Hematopoietic multipotent progenitor cell treated with erythropoietin and hydrocortisone succinate and interleukin-3 and kit ligand, for 4 days (in vitro differentiated cells): ENCODE results near the gene PLA2G4A.
"Not testable (repeated sequence)": the region's sequence is repeated elsewhere in the genome, so short reads cannot be mapped to it uniquely, and the experiment has no call there.

Experiments
- DNase-seq: peaks from one replicate; pipeline ENCODE4 v3.0.0-alpha.2; 2015

PLA2G4A gene

DNA sequence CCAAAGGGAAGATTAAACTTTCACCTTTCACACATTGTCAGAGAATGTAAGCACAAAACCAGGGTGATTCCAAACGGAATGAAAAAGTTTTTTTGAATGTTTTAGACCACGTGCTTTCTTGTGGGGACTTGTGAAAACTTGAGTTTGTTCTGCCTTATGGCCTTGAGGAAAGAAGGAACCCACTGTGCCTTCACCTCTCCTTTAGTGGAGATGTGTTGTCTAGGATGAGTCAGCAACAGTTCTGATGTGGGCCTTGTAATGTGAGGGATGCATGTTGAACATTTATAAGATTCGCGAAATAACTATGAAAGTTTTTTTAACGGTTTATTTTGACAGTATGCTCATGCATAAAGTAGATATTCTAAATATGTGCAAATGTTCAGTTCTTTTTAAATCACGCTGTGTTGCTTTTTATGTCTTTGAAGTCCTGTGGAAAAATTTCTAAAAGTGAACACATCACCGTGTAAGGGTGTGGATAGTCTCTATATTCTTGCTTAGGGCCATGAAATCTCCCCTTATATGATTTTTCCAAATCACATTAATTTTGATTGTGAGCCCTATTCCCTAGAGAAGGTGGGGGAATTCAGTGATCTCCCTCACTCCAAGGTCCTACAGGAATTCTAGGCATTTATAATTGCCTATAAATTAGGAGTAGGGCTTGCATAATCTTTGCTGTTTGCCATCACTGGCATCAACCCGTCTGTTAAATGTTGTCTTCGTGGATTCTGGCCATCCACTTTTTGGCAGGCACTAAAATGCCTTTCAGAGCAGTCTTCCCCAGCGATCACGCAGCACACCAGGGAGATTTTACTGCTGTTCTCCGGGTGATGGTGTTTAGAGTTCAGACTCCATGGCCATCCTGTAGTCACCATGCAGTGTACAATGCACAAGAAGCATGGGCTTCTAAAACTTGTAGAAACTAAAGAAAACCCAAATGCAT lies 47.4 kb downstream of the PLA2G4A start:
- DNase-seq, result no peak

DNA sequence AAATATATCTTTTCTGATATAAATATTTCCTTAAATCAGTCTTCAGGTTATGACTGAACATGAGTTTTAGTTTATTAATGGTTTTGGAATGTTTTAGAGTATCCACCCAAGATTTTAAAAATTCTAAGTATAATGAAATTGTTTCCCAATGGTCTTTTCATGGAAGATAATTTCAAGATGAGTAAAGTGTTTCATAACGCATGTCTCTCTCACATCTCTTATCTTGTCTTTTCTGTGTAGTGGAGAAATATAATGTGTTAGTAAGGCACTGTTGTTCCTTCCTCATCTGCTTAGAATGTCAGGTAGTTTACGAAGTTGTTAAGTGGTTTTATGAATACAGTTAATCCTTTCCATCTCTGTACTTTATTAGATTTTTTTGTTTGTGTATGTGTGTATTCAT lies 49.6 kb downstream of the PLA2G4A start:
- DNase-seq, result no peak

DNA sequence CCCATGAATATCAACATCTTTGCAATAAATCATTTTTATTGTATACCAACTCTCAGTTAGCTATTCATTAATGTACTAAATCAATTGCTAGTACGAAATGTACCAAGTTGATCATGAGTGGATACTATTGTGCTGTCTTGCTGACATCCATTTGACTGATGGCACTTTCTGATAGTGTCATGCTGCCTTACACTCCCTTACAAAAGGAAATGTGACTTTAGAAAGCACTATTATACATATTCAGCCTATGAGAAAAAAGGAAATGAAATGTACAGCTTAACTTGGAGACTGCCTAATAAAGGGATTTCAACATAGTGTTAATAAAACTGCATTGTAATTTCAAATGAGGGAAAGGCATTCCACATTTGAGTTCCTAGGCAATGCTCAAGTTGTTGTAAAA lies 52.2 kb downstream of the PLA2G4A start:
- no peak for DNase-seq

GRCh38 chr1:186882372-186883134 lies 53.8 kb downstream of the PLA2G4A start:
- no peak for DNase-seq

- DNase-seq, result no peak
Observed at GRCh38 chr1:186884251-186884650, 55.5 kb downstream of the PLA2G4A start.

- DNase-seq, result no peak
Observed at GRCh38 chr1:186887203-186887602, 58.5 kb downstream of the PLA2G4A start.

GRCh38 chr1:186888367-186888766 lies 59.6 kb downstream of the PLA2G4A start:
- DNase-seq, result no peak

GRCh38 chr1:186892936-186893335 lies 64.2 kb downstream of the PLA2G4A start:
- DNase-seq, result no peak

GRCh38 chr1:186894415-186894814 lies 65.7 kb downstream of the PLA2G4A start:
- DNase-seq, result no peak

GRCh38 chr1:186896211-186896610 lies 67.5 kb downstream of the PLA2G4A start:
- peak; percentile 78 for DNase-seq

DNA sequence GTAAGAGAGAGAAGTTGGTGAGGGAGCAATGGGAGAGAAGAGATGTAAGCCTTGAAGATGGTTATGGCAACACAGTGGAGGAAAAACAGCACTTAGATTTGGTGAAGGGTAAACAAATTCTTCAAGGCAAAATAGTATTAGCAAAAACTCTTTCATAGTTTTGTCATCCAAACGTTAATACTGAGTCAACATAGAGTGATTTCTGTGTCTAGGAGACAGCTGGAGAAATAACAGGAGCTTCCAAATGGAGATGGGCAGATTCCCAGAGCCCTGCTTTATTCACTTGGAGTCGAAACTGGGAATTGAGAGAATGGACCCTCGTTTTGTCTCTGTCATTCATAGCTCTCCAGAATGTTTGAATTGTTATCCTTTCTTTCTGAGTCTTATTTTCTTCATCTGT lies 68.3 kb downstream of the PLA2G4A start:
- DNase-seq, result no peak

DNA sequence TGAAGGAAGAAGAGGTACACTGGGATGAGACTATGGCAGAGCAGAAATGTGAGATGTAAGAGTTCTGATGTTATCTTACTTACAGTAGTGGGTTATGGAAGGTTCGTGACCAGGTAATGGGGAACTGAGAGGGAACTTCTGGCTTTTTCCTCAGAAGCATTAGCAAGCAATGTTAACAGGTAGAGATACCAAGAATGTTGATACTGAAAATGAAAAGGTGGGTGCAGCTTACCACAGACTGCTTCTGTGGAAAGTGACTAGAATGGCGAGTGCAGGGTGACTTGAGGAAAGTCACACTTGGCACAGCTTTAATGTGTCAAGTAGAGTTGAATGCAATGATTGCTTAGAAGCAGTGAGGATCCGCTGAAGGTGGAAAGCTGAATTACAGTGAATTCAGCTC lies 70.8 kb downstream of the PLA2G4A start:
- DNase-seq, result no peak

DNA sequence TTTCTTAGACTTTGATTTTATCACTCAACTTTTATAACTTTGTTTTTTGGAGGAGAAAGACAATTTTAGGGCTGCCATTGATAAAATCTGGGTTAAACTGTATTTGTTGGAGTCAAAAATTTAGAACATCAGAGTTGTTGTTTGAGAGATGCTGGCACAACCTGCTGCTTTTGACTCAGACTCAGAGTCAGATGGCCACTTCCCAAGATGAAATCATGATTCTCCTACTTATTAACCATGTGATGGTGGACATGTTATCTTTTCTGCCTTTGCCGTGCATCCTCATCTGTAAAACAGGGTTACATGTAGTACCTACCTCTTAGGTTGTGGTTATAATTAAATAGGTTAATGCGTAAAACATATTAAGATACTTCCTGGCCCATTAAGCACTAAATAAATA lies 71.2 kb downstream of the PLA2G4A start:
- DNase-seq, result no peak

DNA sequence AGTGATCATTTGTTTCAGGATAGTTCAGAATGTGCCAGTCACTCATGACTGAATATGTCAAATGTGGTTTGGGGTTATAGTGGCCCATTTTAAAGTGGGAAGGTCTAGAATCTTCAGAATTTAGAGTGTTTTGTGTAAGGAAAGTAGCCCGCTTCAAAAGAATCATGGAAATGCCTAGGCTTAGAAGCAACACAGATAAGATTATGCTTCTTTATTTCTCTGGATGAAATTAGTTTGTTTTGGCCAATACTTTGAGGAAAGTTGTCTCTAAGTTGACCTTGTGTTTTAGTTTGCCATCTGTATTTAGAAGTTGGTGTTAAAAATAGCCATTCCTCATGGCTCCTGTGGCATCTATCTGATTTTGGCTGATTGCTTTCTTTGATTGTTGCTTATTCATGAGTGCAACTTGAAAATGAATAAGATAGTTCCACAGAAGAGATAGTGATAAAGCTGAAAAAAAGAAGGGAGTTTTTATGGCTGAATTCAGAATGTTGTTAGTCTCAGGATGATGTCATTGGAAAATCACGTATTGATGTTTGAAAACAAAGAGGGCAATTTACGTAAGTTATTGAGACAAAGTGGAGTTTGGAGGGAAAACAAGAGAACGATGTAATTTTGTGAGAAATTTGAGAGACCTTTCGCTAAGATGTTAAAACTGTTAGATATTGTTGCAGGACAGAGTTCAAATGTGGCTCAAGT lies 71.9 kb downstream of the PLA2G4A start:
- DNase-seq, result no peak

DNA sequence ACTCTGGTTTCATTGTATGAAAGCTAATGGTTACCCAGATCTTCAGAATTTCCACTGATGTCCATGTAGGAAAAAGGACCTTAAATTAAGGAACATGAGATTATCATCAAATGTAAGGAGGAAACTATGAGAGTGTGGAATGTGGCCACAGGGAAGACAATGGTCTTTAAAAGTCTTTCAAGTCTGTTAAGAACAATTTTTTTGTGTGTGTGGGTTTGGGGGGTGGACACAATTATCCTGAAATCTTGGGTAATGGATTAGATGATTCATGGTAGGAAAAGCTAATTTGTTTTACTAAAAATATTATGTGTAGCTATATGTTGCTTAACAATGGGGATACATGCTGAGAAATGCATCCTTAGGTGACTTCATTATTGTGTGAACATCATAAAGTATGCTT lies 72.9 kb downstream of the PLA2G4A start:
- no peak for DNase-seq

GRCh38 chr1:186903374-186904136 lies 74.8 kb downstream of the PLA2G4A start:
- DNase-seq, result peak; percentile 48

DNA sequence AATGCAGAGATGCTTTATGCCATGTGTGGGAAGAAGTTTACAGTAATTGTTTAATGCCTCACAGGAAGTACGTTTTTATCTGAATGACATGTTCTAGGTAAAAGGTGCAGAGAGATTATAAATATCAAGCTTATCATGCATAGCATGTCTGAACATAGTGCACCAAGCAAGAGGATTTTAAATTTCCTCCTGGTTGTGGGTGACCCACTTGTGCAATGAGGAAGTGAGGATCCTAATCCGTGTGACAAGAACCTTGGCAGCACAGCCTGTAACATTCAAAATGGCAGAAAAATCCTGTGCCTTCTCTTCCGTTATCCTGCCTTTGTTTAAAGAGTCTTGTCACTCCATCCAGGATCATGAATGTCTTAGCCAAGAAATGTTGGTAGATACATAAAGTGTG lies 75.6 kb downstream of the PLA2G4A start:
- peak; percentile 45 for DNase-seq

- no peak for DNase-seq
Observed at GRCh38 chr1:186905561-186905960, 76.8 kb downstream of the PLA2G4A start.

DNA sequence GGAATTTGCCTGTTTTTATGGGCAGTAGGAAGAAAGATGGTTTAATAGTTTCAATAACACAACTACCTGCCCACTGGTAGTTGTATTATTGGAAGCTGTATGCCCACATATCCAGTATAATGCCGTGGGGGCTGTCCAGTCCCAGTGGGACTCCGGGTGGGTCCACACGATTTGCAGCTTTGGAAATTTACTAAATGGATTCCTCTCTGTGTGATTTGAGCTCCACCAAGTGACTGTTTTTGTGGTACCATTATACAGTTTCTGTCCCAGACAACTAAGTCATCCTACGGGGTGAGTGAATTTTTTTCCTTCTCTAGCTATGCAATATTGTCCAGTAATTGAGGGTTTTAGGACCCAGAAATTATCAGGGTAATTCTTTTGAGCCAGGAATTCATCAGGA lies 86.8 kb downstream of the PLA2G4A start:
- no peak for DNase-seq

DNA sequence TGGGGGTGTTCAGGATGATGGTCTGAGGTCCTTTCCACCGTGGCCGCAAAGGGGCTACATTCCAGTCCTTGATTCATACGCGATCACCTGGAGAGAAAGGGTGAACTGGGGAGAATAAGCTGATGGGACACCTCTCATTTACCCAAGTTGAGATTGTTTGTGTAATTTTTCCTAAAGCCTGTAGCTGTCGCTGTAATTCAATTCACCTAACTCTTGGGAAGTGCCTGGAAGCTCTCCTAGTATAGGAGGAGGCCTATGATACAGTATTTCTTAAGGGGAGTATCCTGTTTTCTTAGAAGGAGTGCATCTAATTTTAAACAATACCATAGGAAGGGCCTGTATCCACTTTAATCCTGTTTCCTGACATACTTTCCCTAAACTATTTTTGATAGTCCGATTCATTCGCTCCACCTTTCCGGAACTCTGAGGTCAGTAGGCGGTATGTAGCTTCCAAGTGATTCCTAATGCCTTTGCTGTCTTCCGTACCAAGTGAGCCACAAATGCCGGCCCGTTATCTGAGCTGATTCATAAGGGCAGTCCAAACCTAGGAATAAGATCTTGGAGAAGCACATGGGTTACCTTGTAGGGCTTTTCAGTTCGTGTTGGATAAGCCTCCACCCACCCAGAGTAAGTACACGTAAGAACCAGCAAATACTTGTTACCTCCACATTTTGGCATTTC lies 88.5 kb downstream of the PLA2G4A start:
- DNase-seq, result not testable (repeated sequence)

DNA sequence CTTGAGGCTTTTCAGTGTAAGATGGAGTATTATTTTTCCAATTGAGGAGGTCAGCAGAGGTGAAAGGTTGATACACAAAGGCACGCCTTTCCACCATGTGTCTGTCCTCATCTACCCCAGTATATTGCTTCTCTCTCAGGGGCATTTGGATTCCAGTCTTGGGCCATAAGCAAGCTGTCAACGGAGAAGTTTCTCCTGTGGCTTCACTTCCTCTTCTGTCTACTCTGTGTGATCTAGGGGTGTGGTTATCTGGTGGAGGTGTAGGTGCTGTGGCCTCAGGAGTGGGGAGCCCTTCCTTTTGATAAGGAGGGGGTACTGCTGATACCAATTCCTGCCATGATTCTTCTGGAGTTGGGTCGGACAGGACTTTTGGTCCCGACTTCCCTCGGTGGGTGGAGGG lies 92.6 kb downstream of the PLA2G4A start:
- peak; percentile 62 for DNase-seq

DNA sequence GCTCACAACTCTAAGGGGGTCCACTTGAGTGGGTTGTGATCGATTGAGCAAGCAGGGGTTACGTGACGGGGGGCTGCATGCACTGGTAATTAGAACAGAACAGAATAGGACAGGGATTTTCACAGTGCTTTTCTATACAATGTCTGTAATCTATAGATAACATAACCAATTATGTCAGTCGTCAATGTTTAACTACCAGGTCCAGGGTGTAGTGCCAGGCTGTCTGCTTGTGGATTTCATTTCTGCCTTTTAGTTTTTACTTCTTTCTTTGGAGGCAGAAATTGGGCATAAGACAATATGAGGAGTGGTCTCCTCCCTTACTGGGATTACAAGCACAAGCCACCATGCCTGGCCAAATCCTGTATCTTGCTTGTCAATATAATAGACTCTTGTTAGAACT lies 94.1 kb downstream of the PLA2G4A start:
- not testable (repeated sequence) for DNase-seq
